Adrenal gland (tissue), 12 donors: ENCODE results near the gene GRPEL2. TPM values are rescaled to one million over a fixed set of nuclear protein-coding genes. Genes with fewer than 3 reads are reported as not detected.

Source experiments
- DNase-seq, 7 donors: peaks; one replicate each; pipeline ENCODE4 v3.0.0-alpha.2; 2019 to 2020
- H3K27ac ChIP-seq, 5 donors: fragments of 200-600 bp; sonication (generic) in 4 of 5; 1 replicate in 3 of 5; 2 replicates in 2 of 5; pipeline versions ENCODE4 v1.5.1 to v1.8.0; 2016 to 2020; ENCODE audit warnings: mild to moderate bottlenecking in 1 of 5
- H3K27me3 ChIP-seq: fragments of 200-600 bp; 2 replicates; pipeline ENCODE4 v1.8.0; 2021
- H3K36me3 ChIP-seq, 2 donors: fragments of 200-600 bp; replicated peaks in 1 of 2; 1 replicate in 1 of 2; 2 replicates in 1 of 2; pipeline versions ENCODE4 v1.5.1 to v1.8.0; 2018 to 2022
- H3K4me1 ChIP-seq, 2 donors: fragments of 200-600 bp; replicated peaks in 1 of 2; 1 replicate in 1 of 2; 2 replicates in 1 of 2; pipeline versions ENCODE4 v1.5.1 to v1.8.0; 2018 to 2021
- H3K4me3 ChIP-seq, 4 donors: fragments of 200-600 bp; sonication (generic) in 3 of 4; one replicate each; pipeline ENCODE4 v1.5.1; 2016 to 2018
- H3K9me3 ChIP-seq, 3 donors: fragments of 200-600 bp; sonication (generic) in 1 of 3; replicated peaks in 1 of 3; 1 replicate in 2 of 3; 2 replicates in 1 of 3; pipeline versions ENCODE4 v1.5.1 to v1.8.0; 2016 to 2021
- POLR2A ChIP-seq, 2 donors: fragments of 450-650 bp; IDR thresholded peaks; one replicate each; pipeline ENCODE4 v1.6.1; 2017; ENCODE audit warnings: antibody characterized with exemption in 2 of 2, mild to moderate bottlenecking in 2 of 2, moderate library complexity in 1 of 2
- WGBS, 4 donors: extraction: QIAGEN DNeasy Blood & Tissue Kit in 2 of 4; methylation state at CpG; one replicate each; pipeline versions ENCODE4 v1.1.5 to v1.1.7; 2013 to 2017; 5-methylcytosine and 5-hydroxymethylcytosine counted together
- intact Hi-C, 2 donors: fragments of 100-400 bp; cut with DNase I; formaldehyde crosslinking; loops; one replicate each; pipeline versions ENCODE4 v1.14.1 to v1.15.0; 2022 to 2023
- polyA plus RNA-seq, 3 donors: library from polyadenylated mRNA; stranded (reverse); fragments of 200-250 nt in 2 of 3; fragments of 350-450 nt in 1 of 3; fragmentation: Illumina TruSeq in 1 of 3; extraction: RNeasy Lipid Tissue Mini Kit (QIAGEN cat#74804) in 1 of 3; gene quantifications; one replicate each; pipeline ENCODE4 v1.2.3, GENCODE V29; 2013 to 2014
- total RNA-seq, 9 donors: library from RNA; depleted of rRNA in 4 of 9; stranded (reverse); fragments of >200 nt in 4 of 9; fragments of 120-200 nt in 1 of 9; fragmentation: NEBNext Ultra II Directional in 1 of 9; extraction: Animal tissue kit (Norgen Biotek cat#: 25700) in 1 of 9; gene quantifications; one replicate each; pipeline versions ENCODE4 v1.1.0 to v1.2.4, GENCODE V29; 2013 to 2023
- TF ChIP-seq, protein P1 (sequence below), 6 experiments: fragments of 450-650 bp in 4 of 6; fragments of 200-600 bp in 2 of 6; sonication (generic) in 1 of 6; IDR thresholded peaks; 1 replicate in 5 of 6; 2 replicates in 1 of 6; pipeline versions ENCODE4 v1.5.1 to v1.8.0; 2016 to 2021; ENCODE audit warnings: antibody characterized with exemption in 6 of 6, mild to moderate bottlenecking in 2 of 6, moderate library complexity in 1 of 6
- donor health status: healthy with polysubstance abuse.
- donor health status: Bipolar disorder and iron deficiency.
- donor health status: DM: yes; HTN: yes; CAD: no.
- donor health status: DM: no; HTN: no; CAD: no.
- donor health status: DM: no; HTN: no; CAD: no.
- donor health status: DM: yes; HTN: yes; CAD: no.

The GRPEL2 gene
- total and polyA plus RNA-seq, 12 donors = 3.9 to 17.4 (median 12.0) TPM

DNA sequence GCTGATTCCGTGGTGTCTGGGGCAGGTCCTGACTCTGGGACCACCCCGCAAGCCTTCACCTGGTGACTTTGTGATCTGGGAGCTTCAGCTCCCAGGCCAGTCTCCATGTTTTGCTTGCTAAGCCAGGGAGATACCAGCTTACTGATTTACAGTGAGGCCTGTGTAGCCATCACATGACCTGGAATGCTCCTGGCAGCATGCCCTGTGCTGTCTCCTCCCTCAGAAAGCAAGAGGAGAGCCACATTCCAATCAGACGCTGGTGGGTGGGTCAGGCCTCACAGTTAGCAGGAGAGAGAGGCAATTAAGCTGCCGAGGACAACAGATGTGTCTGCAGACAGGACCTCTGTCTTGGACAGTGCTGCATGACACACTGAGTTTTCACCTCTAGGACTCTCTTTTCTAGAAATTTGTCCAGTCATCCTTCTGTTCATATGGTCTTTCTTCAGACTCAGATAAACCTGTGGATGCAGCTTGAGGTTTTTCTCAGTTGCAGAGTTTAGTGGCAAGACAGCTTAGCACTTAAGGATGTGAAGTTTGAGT, 24.4 kb upstream of the GRPEL2 start:
- peak; percentile 87 to 98 (median 96) for DNase-seq
- 28 to 83% (median 57%) methylated on average over 1 to 4 of the region's 4 CpGs for WGBS, 4 donors
- intact Hi-C loops = no loop called here
- no peak overlapping the region for H3K4me3 ChIP-seq
- peaks cover 5 to 15% of the 10 kb centered on the region in 2 donors for H3K4me1 ChIP-seq
- peak overlapping the region in 3 of 5 donors; percentile 45 to 74 (median 74) for H3K27ac ChIP-seq
- H3K9me3 ChIP-seq = no peaks in the 10 kb centered on the region
- no peaks in the 10 kb centered on the region for H3K36me3 ChIP-seq
- TF ChIP-seq POLR2A (IDR thresholded peaks at IDR 0.05) = peak in 1 of 2 donors; percentile 38
- TF ChIP-seq, protein P1, sequence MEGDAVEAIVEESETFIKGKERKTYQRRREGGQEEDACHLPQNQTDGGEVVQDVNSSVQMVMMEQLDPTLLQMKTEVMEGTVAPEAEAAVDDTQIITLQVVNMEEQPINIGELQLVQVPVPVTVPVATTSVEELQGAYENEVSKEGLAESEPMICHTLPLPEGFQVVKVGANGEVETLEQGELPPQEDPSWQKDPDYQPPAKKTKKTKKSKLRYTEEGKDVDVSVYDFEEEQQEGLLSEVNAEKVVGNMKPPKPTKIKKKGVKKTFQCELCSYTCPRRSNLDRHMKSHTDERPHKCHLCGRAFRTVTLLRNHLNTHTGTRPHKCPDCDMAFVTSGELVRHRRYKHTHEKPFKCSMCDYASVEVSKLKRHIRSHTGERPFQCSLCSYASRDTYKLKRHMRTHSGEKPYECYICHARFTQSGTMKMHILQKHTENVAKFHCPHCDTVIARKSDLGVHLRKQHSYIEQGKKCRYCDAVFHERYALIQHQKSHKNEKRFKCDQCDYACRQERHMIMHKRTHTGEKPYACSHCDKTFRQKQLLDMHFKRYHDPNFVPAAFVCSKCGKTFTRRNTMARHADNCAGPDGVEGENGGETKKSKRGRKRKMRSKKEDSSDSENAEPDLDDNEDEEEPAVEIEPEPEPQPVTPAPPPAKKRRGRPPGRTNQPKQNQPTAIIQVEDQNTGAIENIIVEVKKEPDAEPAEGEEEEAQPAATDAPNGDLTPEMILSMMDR (IDR thresholded peaks at IDR 0.05) = no peak
- no peaks in the 10 kb centered on the region for H3K27me3 ChIP-seq

DNA sequence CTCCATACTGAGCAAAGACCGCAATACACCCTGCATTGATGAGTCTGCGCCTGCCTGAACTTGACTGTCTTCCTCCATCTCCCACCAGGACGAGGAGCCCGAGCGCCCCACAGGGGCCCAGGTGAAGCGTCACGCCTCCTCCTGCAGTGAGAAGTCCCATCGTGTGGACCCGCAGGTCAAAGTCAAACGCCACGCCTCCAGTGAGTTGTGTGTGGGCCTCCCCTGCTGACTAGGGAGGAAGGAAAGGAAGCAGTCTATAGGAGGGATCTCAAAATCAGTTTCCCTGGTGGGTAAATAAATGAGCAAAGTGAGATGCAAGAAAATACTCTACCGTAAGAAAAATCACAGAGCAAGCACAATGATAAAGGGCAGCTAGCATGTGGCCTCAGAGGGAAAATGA, 22.8 kb upstream of the GRPEL2 start:
- Histone ChIP-seq H3K4me1 (peaks cover 5 to 12% of the 10 kb centered on the region in 2 donors), H3K27me3 (no peaks in the 10 kb centered on the region), H3K9me3 (no peaks in the 10 kb centered on the region), H3K27ac (peak overlapping the region in 3 of 5 donors; percentile 50 to 75 (median 52)), H3K4me3 (no peak overlapping the region), H3K36me3 (no peaks in the 10 kb centered on the region)
- no peak for TF ChIP-seq POLR2A (IDR thresholded peaks at IDR 0.05)
- TF ChIP-seq, protein P1 (IDR thresholded peaks at IDR 0.05) = no peak
- intact Hi-C loops = no loop called here
- DNase-seq = no peak
- WGBS, 4 donors = 78 to 89% (median 81%) methylated on average over 8 to 12 of the region's 12 CpGs

DNA sequence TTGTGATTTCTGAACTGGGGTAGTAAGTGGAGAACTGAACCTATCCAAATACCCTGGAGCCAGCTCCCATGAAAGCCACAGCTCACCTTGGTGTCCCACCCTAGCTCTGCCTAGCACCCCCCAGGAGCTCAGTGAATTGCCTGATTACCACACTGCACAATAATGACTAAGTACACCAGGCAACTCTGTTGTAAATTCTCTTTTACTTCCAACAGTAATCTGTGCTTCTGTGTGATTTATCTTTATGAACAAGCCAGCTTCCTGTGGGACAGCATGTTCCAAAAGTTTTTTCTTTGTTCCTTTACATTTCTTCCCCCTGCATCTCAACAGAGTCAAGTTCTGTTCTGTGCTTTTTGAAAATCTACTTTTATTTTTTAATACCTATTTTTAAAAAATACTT, 22.1 kb upstream of the GRPEL2 start:
- Histone ChIP-seq H3K27ac (peak overlapping the region in 3 of 5 donors; percentile 52 to 75 (median 56)), H3K9me3 (no peaks in the 10 kb centered on the region), H3K4me1 (peaks cover 5 to 11% of the 10 kb centered on the region in 2 donors), H3K36me3 (no peaks in the 10 kb centered on the region), H3K4me3 (no peak overlapping the region), H3K27me3 (no peaks in the 10 kb centered on the region)
- DNase-seq = no peak
- intact Hi-C loops = no loop called here
- TF ChIP-seq, protein P1 (IDR thresholded peaks at IDR 0.05) = no peak
- no peak for TF ChIP-seq POLR2A (IDR thresholded peaks at IDR 0.05)

DNA sequence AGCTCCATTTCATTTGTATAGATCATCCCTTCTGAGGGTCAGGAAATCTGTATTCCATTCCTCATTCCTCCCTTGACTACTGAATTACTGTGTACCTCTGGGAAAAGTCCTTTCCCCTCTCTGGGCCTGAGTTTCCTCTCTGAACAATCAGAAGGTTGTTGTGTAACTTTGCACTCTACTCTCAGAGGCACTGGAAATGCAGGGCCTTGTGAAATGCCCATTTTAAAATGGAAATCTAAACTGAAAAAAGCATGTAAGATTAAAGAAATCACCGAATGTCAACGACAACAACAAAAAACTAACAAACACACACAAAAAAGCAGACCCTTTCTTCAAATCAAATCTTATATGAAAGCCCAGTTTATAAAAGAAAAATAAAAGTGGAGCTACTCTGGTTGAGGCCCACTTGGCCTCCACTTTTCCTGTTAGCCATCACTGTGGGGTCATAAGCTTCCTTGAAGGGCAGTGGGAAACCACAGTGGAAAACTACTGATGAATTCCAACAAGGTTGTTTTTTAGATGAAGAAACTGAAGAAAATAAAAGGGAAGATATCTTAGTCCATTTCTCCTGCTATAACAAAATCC, 21.6 kb upstream of the GRPEL2 start:
- intact Hi-C loops = no loop called here
- TF ChIP-seq POLR2A (IDR thresholded peaks at IDR 0.05) = no peak
- TF ChIP-seq, protein P1 (IDR thresholded peaks at IDR 0.05) = no peak
- WGBS, 4 donors = 70 to 84% (median 77%) methylated on average over 2 of the region's 2 CpGs
- Histone ChIP-seq H3K4me3 (no peak overlapping the region), H3K27ac (peak overlapping the region in 4 of 5 donors; percentile 4 to 66 (median 41)), H3K36me3 (no peaks in the 10 kb centered on the region), H3K9me3 (no peaks in the 10 kb centered on the region), H3K27me3 (no peaks in the 10 kb centered on the region), H3K4me1 (peaks cover 5 to 11% of the 10 kb centered on the region in 2 donors)
- DNase-seq = no peak
